ENCODE measurements around the gene ZSWIM4. TPM values are rescaled to one million over a fixed set of nuclear protein-coding genes. Genes with fewer than 3 reads are reported as not detected.
A peak's percentile ranks its signal among the peaks of the same experiment; 100 is the strongest.

The ZSWIM4 gene
- total RNA-seq, 1 experiment from 2014 or later: 2.7 TPM

- no peak for DNase-seq (ENCODE audit: low read depth)
Observed at GRCh38 chr19:13808856-13809255, 13.6 kb downstream of the ZSWIM4 start.

GRCh38 chr19:13812544-13812943, 17.3 kb downstream of the ZSWIM4 start:
- no peak for DNase-seq (ENCODE audit: low read depth)

GRCh38 chr19:13813147-13813546, 17.9 kb downstream of the ZSWIM4 start:
- no peak for DNase-seq (ENCODE audit: low read depth)

- DNase-seq (ENCODE audit: low read depth): no peak
Observed at GRCh38 chr19:13814550-13814949, 19.3 kb downstream of the ZSWIM4 start.

GRCh38 chr19:13817018-13817614, 21.9 kb downstream of the ZSWIM4 start:
- no peak for DNase-seq (ENCODE audit: low read depth)

- no peak for DNase-seq (ENCODE audit: low read depth)
Observed at GRCh38 chr19:13817615-13818371, 22.6 kb downstream of the ZSWIM4 start.

GRCh38 chr19:13819238-13819637, 24.0 kb downstream of the ZSWIM4 start:
- no peak for DNase-seq (ENCODE audit: low read depth)

- DNase-seq (ENCODE audit: low read depth): no peak
Observed at GRCh38 chr19:13821292-13821691, 26.0 kb downstream of the ZSWIM4 start.

- DNase-seq (ENCODE audit: low read depth): no peak
Observed at GRCh38 chr19:13823256-13823655, 28.0 kb downstream of the ZSWIM4 start.

- DNase-seq (ENCODE audit: low read depth): no peak
Observed at GRCh38 chr19:13823901-13824300, 28.7 kb downstream of the ZSWIM4 start.

GRCh38 chr19:13824703-13825102, 29.5 kb downstream of the ZSWIM4 start:
- no peak for DNase-seq (ENCODE audit: low read depth)

GRCh38 chr19:13825489-13826441, 30.5 kb downstream of the ZSWIM4 start:
- peak; percentile 36 for DNase-seq (ENCODE audit: low read depth)

- DNase-seq (ENCODE audit: low read depth): no peak
Observed at GRCh38 chr19:13826652-13827235, 31.5 kb downstream of the ZSWIM4 start.

- DNase-seq (ENCODE audit: low read depth): no peak
Observed at GRCh38 chr19:13827656-13828055, 32.4 kb downstream of the ZSWIM4 start.

GRCh38 chr19:13830114-13830740, 35.0 kb downstream of the ZSWIM4 start:
- no peak for DNase-seq (ENCODE audit: low read depth)

GRCh38 chr19:13830741-13831536, 35.7 kb downstream of the ZSWIM4 start:
- DNase-seq (ENCODE audit: low read depth): no peak

- DNase-seq (ENCODE audit: low read depth): no peak
Observed at GRCh38 chr19:13831537-13832467, 36.6 kb downstream of the ZSWIM4 start.

GRCh38 chr19:13833330-13834243, 38.3 kb downstream of the ZSWIM4 start:
- DNase-seq (ENCODE audit: low read depth): peak; percentile 73
